Measurements from ENCODE around the gene TMEM203.

TMEM203 gene

GRCh38 chr9:137222190-137223077 lies 17.0 kb upstream of the TMEM203 start, which contains the start of gene RNF208:
Gene RNF208, minus strand, starts transcription at chr9:137222240. Its CDS starts 1,028 bp downstream, at chr9:137221212.
- H3K4me3 ChIP-seq (ENCODE audit: low read length) = peak within 1 kb of the TSS; percentile 64
- TF ChIP-seq CTCF (IDR thresholded peaks at IDR 0.05; ENCODE audit: insufficient read depth, low read depth, low read length, missing control alignments) = no peak
- no peak for DNase-seq (ENCODE audit: low read depth)

- DNase-seq (ENCODE audit: low read depth) = no peak
- H3K4me3 ChIP-seq (ENCODE audit: low read length) = peak overlapping the region; percentile 30
- TF ChIP-seq CTCF (IDR thresholded peaks at IDR 0.05; ENCODE audit: insufficient read depth, low read depth, low read length, missing control alignments) = no peak
These were observed 16.2 kb upstream of the TMEM203 start for GRCh38 chr9:137221506-137222111.

- no peak for DNase-seq (ENCODE audit: low read depth)
- no peak overlapping the region for H3K4me3 ChIP-seq (ENCODE audit: low read length)
- no peak for TF ChIP-seq CTCF (IDR thresholded peaks at IDR 0.05; ENCODE audit: insufficient read depth, low read depth, low read length, missing control alignments)
These were observed 15.7 kb upstream of the TMEM203 start for GRCh38 chr9:137221095-137221505.

- no peak for DNase-seq (ENCODE audit: low read depth)
- H3K4me3 ChIP-seq (ENCODE audit: low read length) = no peak overlapping the region
- no peak for TF ChIP-seq CTCF (IDR thresholded peaks at IDR 0.05; ENCODE audit: insufficient read depth, low read depth, low read length, missing control alignments)
These were observed 15.1 kb upstream of the TMEM203 start for GRCh38 chr9:137220317-137221094.

- no peak overlapping the region for H3K4me3 ChIP-seq (ENCODE audit: low read length)
- DNase-seq (ENCODE audit: low read depth) = no peak
- no peak for TF ChIP-seq CTCF (IDR thresholded peaks at IDR 0.05; ENCODE audit: insufficient read depth, low read depth, low read length, missing control alignments)
These were observed 14.4 kb upstream of the TMEM203 start for GRCh38 chr9:137219757-137220316.

- no peak overlapping the region for H3K4me3 ChIP-seq (ENCODE audit: low read length)
- no peak for TF ChIP-seq CTCF (IDR thresholded peaks at IDR 0.05; ENCODE audit: insufficient read depth, low read depth, low read length, missing control alignments)
- peak; percentile 36 for DNase-seq (ENCODE audit: low read depth)
These were observed 13.4 kb upstream of the TMEM203 start for GRCh38 chr9:137218754-137219271.
